AG09319 (cell line): Measurements from ENCODE around the gene ADAM22.

Experiments
- DNase-seq: peaks from one replicate; pipeline ENCODE4 v3.0.0-alpha.2; 2010; ENCODE audit warnings: low read depth; ENCODE audit errors: extremely low read depth
- CTCF ChIP-seq: IDR thresholded peaks from 2 replicates; pipeline ENCODE4 v1.5.1; 2011; ENCODE audit warnings: low read depth, mild to moderate bottlenecking, inconsistent platforms, low read length, moderate library complexity

ADAM22 gene

GRCh38 chr7:88018501-88018900, 84.5 kb downstream of the ADAM22 start:
- no peak for TF ChIP-seq CTCF
- no peak for DNase-seq

- no peak for TF ChIP-seq CTCF
- no peak for DNase-seq
Measured at GRCh38 chr7:88020953-88021665, 87.1 kb downstream of the ADAM22 start.

GRCh38 chr7:88027724-88028123, 93.7 kb downstream of the ADAM22 start:
- no peak for TF ChIP-seq CTCF
- DNase-seq: no peak

- no peak for DNase-seq
- TF ChIP-seq CTCF: no peak
Measured at GRCh38 chr7:88034083-88034695, 100.1 kb downstream of the ADAM22 start.

GRCh38 chr7:88037050-88037449, 103.0 kb downstream of the ADAM22 start:
- TF ChIP-seq CTCF: no peak

GRCh38 chr7:88040694-88041093, 106.6 kb downstream of the ADAM22 start:
- DNase-seq: no peak
- no peak for TF ChIP-seq CTCF

More at GRCh38 chr7:88037050-88037449, 103.0 kb downstream of the ADAM22 start:
- no peak for DNase-seq

- no peak for DNase-seq
- no peak for TF ChIP-seq CTCF
Measured at GRCh38 chr7:88041583-88041982, 107.5 kb downstream of the ADAM22 start.
